B cell (primary cell): ENCODE data around the gene KNOP1. TPM values are rescaled to one million over a fixed set of nuclear protein-coding genes. Genes with fewer than 3 reads are reported as not detected.

Experiments
- ATAC-seq: fragments of 200-7000 bp; cut with Tn5 transposase; one replicate; pipeline ENCODE4 v1.10.0; 2021; ENCODE audit warnings: low read depth, mild to moderate bottlenecking, moderate number of reproducible peaks, moderate library complexity
- CTCF ChIA-PET: fragments of 350-600 bp; sonication (Branson Sonifier 250); formaldehyde crosslinking; loops from one replicate; lab custom pipeline; 2021; ENCODE audit warnings: antibody characterized with exemption, inconsistent platforms; lab: Charles Lee
- POLR2A ChIA-PET: fragments of 350-600 bp; sonication (Branson Sonifier 250); formaldehyde crosslinking; loops from one replicate; lab custom pipeline; 2021; ENCODE audit warnings: antibody characterized with exemption; lab: Charles Lee
- DNase-seq: peaks from one replicate; pipeline ENCODE4 v3.0.0; 2013
- H2AFZ ChIP-seq: 2 replicates; pipeline ENCODE4 v1.6.1; 2012; ENCODE audit warnings: mild to moderate bottlenecking, low read depth, low read length; ENCODE audit not compliant: insufficient read depth, poor library complexity, severe bottlenecking
- H3K27ac ChIP-seq, 2 donors: 1 replicate in 1 of 2; 2 replicates in 1 of 2; pipeline ENCODE4 v1.5.1; 2012 to 2013; ENCODE audit warnings: low read length in 2 of 2, mild to moderate bottlenecking in 2 of 2, moderate library complexity in 1 of 2
- H3K27me3 ChIP-seq, 4 experiments: fragments of 200-600 bp in 1 of 4; sonication (generic) in 1 of 4; replicated peaks in 1 of 4; 1 replicate in 2 of 4; 2 replicates in 2 of 4; pipeline versions ENCODE4 v1.6.1 to v1.7.0; 2013 to 2016; ENCODE audit warnings: low read length in 3 of 4, mild to moderate bottlenecking in 2 of 4, mixed read lengths in 1 of 4, moderate library complexity in 1 of 4; ENCODE audit not compliant: insufficient read depth in 4 of 4, control insufficient read depth in 3 of 4; ENCODE audit errors: control extremely low read depth in 1 of 4
- H3K36me3 ChIP-seq, 2 experiments: replicated peaks in 1 of 2; 1 replicate in 1 of 2; 2 replicates in 1 of 2; pipeline versions ENCODE4 v1.6.1 to v1.7.1; 2013; ENCODE audit warnings: low read length in 1 of 2; ENCODE audit not compliant: insufficient read depth in 2 of 2, control insufficient read depth in 1 of 2; ENCODE audit errors: control extremely low read depth in 1 of 2, extremely low read depth in 1 of 2
- H3K4me1 ChIP-seq, 2 donors: fragments of 200-600 bp in 1 of 2; sonication (generic) in 1 of 2; 1 replicate in 1 of 2; 2 replicates in 1 of 2; pipeline versions ENCODE4 v1.5.1 to v1.6.1; 2013 to 2017; ENCODE audit warnings: low read length in 2 of 2; ENCODE audit not compliant: control insufficient read depth in 2 of 2, insufficient read depth in 2 of 2
- H3K4me2 ChIP-seq: replicated peaks from 2 replicates; pipeline ENCODE3; 2012; ENCODE audit warnings: mild to moderate bottlenecking, low read depth, low read length; ENCODE audit not compliant: poor library complexity, severe bottlenecking
- H3K4me3 ChIP-seq, 5 experiments: fragments of 200-600 bp in 1 of 5; sonication (generic) in 1 of 5; 1 replicate in 3 of 5; 2 replicates in 2 of 5; pipeline versions ENCODE4 v1.5.1 to v1.7.0; 2011 to 2016; ENCODE audit warnings: low read length in 4 of 5, mild to moderate bottlenecking in 4 of 5, low read depth in 2 of 5, control low read depth in 1 of 5, moderate library complexity in 1 of 5; ENCODE audit not compliant: insufficient read depth in 1 of 5; ENCODE audit errors: control extremely low read depth in 1 of 5, extremely low read depth in 1 of 5
- H3K79me2 ChIP-seq: fragments of 200-600 bp; sonication (generic); one replicate; pipeline ENCODE4 v1.6.0; 2016; ENCODE audit warnings: low read length; ENCODE audit not compliant: control insufficient read depth, insufficient read depth
- H3K9ac ChIP-seq: fragments of 200-600 bp; sonication (generic); 2 replicates; pipeline ENCODE4 v1.6.1; 2017; ENCODE audit warnings: mild to moderate bottlenecking, low read length, moderate library complexity
- H3K9me3 ChIP-seq, 3 donors: one replicate each; pipeline versions ENCODE4 v1.6.1 to v1.7.1; 2013; ENCODE audit warnings: low read length in 2 of 3; ENCODE audit not compliant: control insufficient read depth in 2 of 3, insufficient read depth in 1 of 3; ENCODE audit errors: control extremely low read depth in 1 of 3
- H4K20me1 ChIP-seq: 2 replicates; pipeline ENCODE4 v1.6.0; 2012; ENCODE audit warnings: mild to moderate bottlenecking, low read length; ENCODE audit not compliant: insufficient read depth, control insufficient read depth, poor library complexity, severe bottlenecking
- H3K27ac Mint-ChIP-seq: one replicate; pipeline ENCODE4 v1.8.0; 2021; ENCODE audit warnings: mixed read lengths
- H3K27me3 Mint-ChIP-seq: one replicate; pipeline ENCODE4 v1.8.0; 2021; ENCODE audit warnings: mixed read lengths
- H3K4me1 Mint-ChIP-seq: one replicate; pipeline ENCODE4 v1.8.0; 2021; ENCODE audit warnings: mixed read lengths
- H3K4me3 Mint-ChIP-seq: one replicate; pipeline ENCODE4 v1.8.0; 2021; ENCODE audit warnings: mixed read lengths
- H3K9me3 Mint-ChIP-seq: one replicate; pipeline ENCODE4 v1.8.0; 2022; ENCODE audit warnings: mixed read lengths; ENCODE audit not compliant: insufficient read depth
- EZH2 ChIP-seq: IDR thresholded peaks from 2 replicates; pipeline ENCODE4 v1.6.1; 2012; ENCODE audit warnings: borderline replicate concordance, low read depth, mild to moderate bottlenecking, moderate library complexity, low read length; ENCODE audit not compliant: insufficient read depth, poor library complexity, severe bottlenecking
- WGBS: methylation state at CpG from one replicate; pipeline ENCODE4 v1.1.5; 2013; ENCODE audit warnings: missing lambda C conversion rate; ENCODE audit not compliant: insufficient coverage; 5-methylcytosine and 5-hydroxymethylcytosine counted together
- intact Hi-C: fragments of 100-400 bp; cut with micrococcal nuclease; formaldehyde crosslinking; loops from one replicate; pipeline ENCODE4 v1.10.0; 2022
- polyA plus RNA-seq: library from polyadenylated mRNA; depleted of rRNA; stranded (reverse); fragments of >200 nt; gene quantifications from 2 replicates; pipeline ENCODE4 v1.2.3, GENCODE V29; 2012
- total RNA-seq, 2 donors: library from RNA; stranded (reverse); fragments of 120-200 nt in 1 of 2; gene quantifications; 1 replicate in 1 of 2; 2 replicates in 1 of 2; pipeline versions ENCODE4 v1.2.3 to v1.2.4, GENCODE V29; 2013 to 2022
- TF ChIP-seq, protein P1 (sequence below): fragments of 200-600 bp; IDR thresholded peaks from one replicate; pipeline ENCODE4 v1.8.0; 2022; ENCODE audit warnings: antibody characterized with exemption, mild to moderate bottlenecking

The KNOP1 gene
- total and polyA plus RNA-seq, 2 donors (not counting 1 experiment from before 2014, with no cell fraction given) = 1.6 to 16.9 TPM

- H3K27me3 Mint-ChIP-seq = no peaks in the 10 kb centered on the region
- H3K4me3 Mint-ChIP-seq = no peak overlapping the region
- Histone ChIP-seq H3K4me3 (no peak overlapping the region), H3K4me1 (no peaks in the 10 kb centered on the region), H3K27ac (no peak overlapping the region), H3K4me2 (no peak overlapping the region), H2AFZ (no peak overlapping the region), H3K36me3 (peaks cover 0 to 64% of the 10 kb centered on the region in 2 experiments), H3K9me3 (no peaks in the 10 kb centered on the region), H4K20me1 (no peaks in the 10 kb centered on the region), H3K79me2 (no peaks in the 10 kb centered on the region), H3K9ac (no peak overlapping the region), H3K27me3 (no peaks in the 10 kb centered on the region)
- DNase-seq (no peak), ATAC-seq (no peak)
- peak overlapping the region; percentile 37 for H3K27ac Mint-ChIP-seq
- ChIA-PET CTCF (no interaction called here), POLR2A (no interaction called here)
- intact Hi-C loops = no loop called here
- H3K4me1 Mint-ChIP-seq = no peaks in the 10 kb centered on the region
- TF ChIP-seq, protein P1, sequence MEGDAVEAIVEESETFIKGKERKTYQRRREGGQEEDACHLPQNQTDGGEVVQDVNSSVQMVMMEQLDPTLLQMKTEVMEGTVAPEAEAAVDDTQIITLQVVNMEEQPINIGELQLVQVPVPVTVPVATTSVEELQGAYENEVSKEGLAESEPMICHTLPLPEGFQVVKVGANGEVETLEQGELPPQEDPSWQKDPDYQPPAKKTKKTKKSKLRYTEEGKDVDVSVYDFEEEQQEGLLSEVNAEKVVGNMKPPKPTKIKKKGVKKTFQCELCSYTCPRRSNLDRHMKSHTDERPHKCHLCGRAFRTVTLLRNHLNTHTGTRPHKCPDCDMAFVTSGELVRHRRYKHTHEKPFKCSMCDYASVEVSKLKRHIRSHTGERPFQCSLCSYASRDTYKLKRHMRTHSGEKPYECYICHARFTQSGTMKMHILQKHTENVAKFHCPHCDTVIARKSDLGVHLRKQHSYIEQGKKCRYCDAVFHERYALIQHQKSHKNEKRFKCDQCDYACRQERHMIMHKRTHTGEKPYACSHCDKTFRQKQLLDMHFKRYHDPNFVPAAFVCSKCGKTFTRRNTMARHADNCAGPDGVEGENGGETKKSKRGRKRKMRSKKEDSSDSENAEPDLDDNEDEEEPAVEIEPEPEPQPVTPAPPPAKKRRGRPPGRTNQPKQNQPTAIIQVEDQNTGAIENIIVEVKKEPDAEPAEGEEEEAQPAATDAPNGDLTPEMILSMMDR = no peak
- no peak for TF ChIP-seq EZH2
- WGBS = 97% methylated on average over 13 of the region's 18 CpGs
- no peaks in the 10 kb centered on the region for H3K9me3 Mint-ChIP-seq
Observed at GRCh38 chr16:19704321-19705145, 13.5 kb downstream of the KNOP1 start.

DNA sequence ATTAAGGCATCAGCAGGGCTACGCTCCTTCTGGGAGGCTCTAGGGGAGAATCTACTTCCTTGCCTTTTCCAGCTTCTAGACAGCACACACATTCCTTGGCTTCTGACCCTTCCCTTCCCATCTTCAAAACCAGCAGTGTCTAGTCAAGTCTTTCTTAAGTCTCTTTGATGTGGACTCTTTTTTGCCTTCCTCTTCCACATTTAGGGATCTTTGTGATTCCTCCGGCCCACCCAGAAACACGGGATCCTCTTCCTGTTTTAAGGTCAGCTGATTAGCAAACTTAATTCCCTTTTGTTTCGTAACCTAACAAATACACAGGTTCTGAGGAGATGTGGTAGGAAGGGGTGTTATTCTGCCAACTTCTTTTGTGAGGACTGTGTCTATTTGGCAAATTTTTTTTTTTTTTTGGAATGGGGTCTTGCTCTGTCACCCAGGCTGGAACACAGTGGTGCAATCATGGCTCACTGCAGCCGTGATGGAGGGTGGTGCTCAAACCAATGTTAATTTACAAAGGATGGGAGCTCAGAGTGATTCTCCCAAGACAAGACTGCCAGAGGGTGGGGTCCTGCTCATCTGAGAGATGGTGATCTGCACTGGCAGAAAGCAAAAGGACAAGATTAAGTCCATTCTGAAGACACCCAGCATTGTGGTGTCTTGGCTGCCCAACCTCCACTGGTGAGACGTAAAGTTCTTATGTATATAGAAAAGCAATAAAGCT lies 14.7 kb downstream of the KNOP1 start:
- Histone ChIP-seq H3K4me3 (no peak overlapping the region), H3K4me1 (no peaks in the 10 kb centered on the region), H3K4me2 (no peak overlapping the region), H3K9ac (no peak overlapping the region), H3K27ac (no peak overlapping the region), H3K27me3 (no peaks in the 10 kb centered on the region), H4K20me1 (no peaks in the 10 kb centered on the region), H3K36me3 (peaks cover 0 to 66% of the 10 kb centered on the region in 2 experiments), H2AFZ (no peak overlapping the region), H3K79me2 (no peaks in the 10 kb centered on the region), H3K9me3 (no peaks in the 10 kb centered on the region)
- CTCF ChIA-PET = no interaction called here
- DNase-seq (no peak), ATAC-seq (no peak)
- Mint-ChIP-seq H3K9me3 (no peaks in the 10 kb centered on the region), H3K27me3 (no peaks in the 10 kb centered on the region), H3K4me1 (no peaks in the 10 kb centered on the region), H3K4me3 (no peak overlapping the region), H3K27ac (no peak overlapping the region)
- intact Hi-C loops = no loop called here
- WGBS = 55% methylated on average over 1 of the region's 6 CpGs
- POLR2A ChIA-PET = no interaction called here
- TF ChIP-seq EZH2 = no peak
- TF ChIP-seq, protein P1 = no peak
